NT2/D1 (cell line): Measurements from ENCODE around the gene EFNA4.

Experiments used
- DNase-seq: peaks from one replicate; pipeline ENCODE4 v3.0.0-alpha.2; 2011; ENCODE audit warnings: low read depth, low spot score
- H3K27me3 ChIP-seq: 2 replicates; pipeline ENCODE4 v1.6.0; 2011; ENCODE audit warnings: mild to moderate bottlenecking; ENCODE audit not compliant: insufficient read length, insufficient read depth
- H3K36me3 ChIP-seq: 2 replicates; pipeline ENCODE4 v1.6.1; 2011; ENCODE audit warnings: mild to moderate bottlenecking, low read length, mixed read lengths; ENCODE audit not compliant: insufficient read depth, insufficient read length
- H3K4me1 ChIP-seq: 2 replicates; pipeline ENCODE4 v1.5.1; 2011; ENCODE audit not compliant: insufficient read depth, insufficient read length
- H3K4me3 ChIP-seq: 2 replicates; pipeline ENCODE4 v1.5.1; 2011; ENCODE audit warnings: low read depth; ENCODE audit not compliant: insufficient read length
- H3K9ac ChIP-seq: 2 replicates; pipeline ENCODE4 v1.6.0; 2011; ENCODE audit warnings: low read depth; ENCODE audit not compliant: insufficient read length
- H3K9me3 ChIP-seq: 2 replicates; pipeline ENCODE4 v1.5.1; 2011; ENCODE audit warnings: mild to moderate bottlenecking, low read length; ENCODE audit not compliant: insufficient read depth
- SUZ12 ChIP-seq: IDR thresholded peaks from 2 replicates; pipeline ENCODE4 v1.6.1; 2011; ENCODE audit not compliant: insufficient read length, insufficient read depth; ENCODE audit errors: extremely low read depth
- YY1 ChIP-seq: IDR thresholded peaks from 2 replicates; pipeline ENCODE4 v1.6.1; 2011; ENCODE audit not compliant: insufficient read length, insufficient read depth
- ZNF274 ChIP-seq: IDR thresholded peaks from 2 replicates; pipeline ENCODE4 v1.6.1; 2011; ENCODE audit warnings: mild to moderate bottlenecking, low read depth, low read length

EFNA4 gene

GRCh38 chr1:155026588-155026987, 37.0 kb upstream of the EFNA4 start:
- H3K9ac ChIP-seq, result no peak overlapping the region
- TF ChIP-seq YY1 (no peak), SUZ12 (no peak), ZNF274 (no peak)
- DNase-seq, result no peak

GRCh38 chr1:155029513-155030242, 33.9 kb upstream of the EFNA4 start:
- Histone ChIP-seq H3K9me3 (peaks cover 2% of the 10 kb centered on the region; the same call in 1 of the 2 replicates), H3K4me3 (no peak overlapping the region), H3K36me3 (no peaks in the 10 kb centered on the region), H3K4me1 (peaks cover 8% of the 10 kb centered on the region), H3K27me3 (no peaks in the 10 kb centered on the region), H3K9ac (no peak overlapping the region)
- no peak for DNase-seq
- TF ChIP-seq YY1 (no peak), ZNF274 (no peak)

More at GRCh38 chr1:155026588-155026987, 37.0 kb upstream of the EFNA4 start:
- H3K36me3 ChIP-seq, result no peaks in the 10 kb centered on the region
- H3K27me3 ChIP-seq, result no peaks in the 10 kb centered on the region
- H3K4me3 ChIP-seq, result no peak overlapping the region
- peaks cover 12% of the 10 kb centered on the region; the same call in 1 of the 2 replicates for H3K9me3 ChIP-seq
- peaks cover 9% of the 10 kb centered on the region for H3K4me1 ChIP-seq

GRCh38 chr1:155030243-155030795, 33.2 kb upstream of the EFNA4 start:
- H3K4me1 ChIP-seq, result peaks cover 8% of the 10 kb centered on the region
- H3K9ac ChIP-seq, result no peak overlapping the region
- no peaks in the 10 kb centered on the region for H3K36me3 ChIP-seq
- no peak overlapping the region for H3K4me3 ChIP-seq
- DNase-seq, result no peak
- H3K9me3 ChIP-seq, result no peaks in the 10 kb centered on the region
- TF ChIP-seq YY1 (no peak), SUZ12 (no peak), ZNF274 (no peak)
- H3K27me3 ChIP-seq, result no peaks in the 10 kb centered on the region

- Histone ChIP-seq H3K36me3 (no peaks in the 10 kb centered on the region), H3K9ac (no peak overlapping the region), H3K9me3 (no peaks in the 10 kb centered on the region), H3K4me1 (peaks cover 8% of the 10 kb centered on the region), H3K27me3 (no peaks in the 10 kb centered on the region), H3K4me3 (no peak overlapping the region)
- TF ChIP-seq SUZ12 (no peak), ZNF274 (no peak), YY1 (no peak)
- DNase-seq, result no peak
Measured at GRCh38 chr1:155030899-155031298, 32.6 kb upstream of the EFNA4 start.

GRCh38 chr1:155032886-155033285, 30.7 kb upstream of the EFNA4 start:
- H3K4me1 ChIP-seq, result peaks cover 7% of the 10 kb centered on the region
- TF ChIP-seq ZNF274 (no peak), SUZ12 (no peak), YY1 (no peak)
- H3K9me3 ChIP-seq, result no peaks in the 10 kb centered on the region
- DNase-seq, result no peak
- H3K36me3 ChIP-seq, result no peaks in the 10 kb centered on the region
- H3K9ac ChIP-seq, result no peak overlapping the region
- H3K27me3 ChIP-seq, result no peaks in the 10 kb centered on the region
- H3K4me3 ChIP-seq, result no peak overlapping the region

GRCh38 chr1:155033524-155033923, 30.0 kb upstream of the EFNA4 start, which contains the start of the genes DCST1 and DCST2:
Gene DCST1, plus strand, starts transcription at chr1:155033824. Its CDS starts 213 bp downstream, at chr1:155034037.
Gene DCST2, minus strand, starts transcription at chr1:155033781. Its CDS starts 80 bp downstream, at chr1:155033701.
- TF ChIP-seq YY1 (no peak), SUZ12 (no peak), ZNF274 (no peak)
- DNase-seq, result no peak
- H3K9me3 ChIP-seq, result no peaks in the 10 kb centered on the region

GRCh38 chr1:155034318-155035208, 29.0 kb upstream of the EFNA4 start:
- Histone ChIP-seq H3K27me3 (no peaks in the 10 kb centered on the region), H3K9me3 (no peaks in the 10 kb centered on the region), H3K36me3 (no peaks in the 10 kb centered on the region), H3K4me1 (peaks cover 7% of the 10 kb centered on the region), H3K9ac (no peak overlapping the region), H3K4me3 (no peak overlapping the region)
- no peak for TF ChIP-seq SUZ12
- TF ChIP-seq YY1, result no peak
- TF ChIP-seq ZNF274, result no peak
- no peak for DNase-seq

More at GRCh38 chr1:155033524-155033923, 30.0 kb upstream of the EFNA4 start, which contains the start of the genes DCST1 and DCST2:
- peaks cover 7% of the 10 kb centered on the region for H3K4me1 ChIP-seq
- no peak within 1 kb of the TSS for H3K4me3 ChIP-seq
- no peaks in the 10 kb centered on the region for H3K27me3 ChIP-seq
- no peaks in the 10 kb centered on the region for H3K36me3 ChIP-seq
- H3K9ac ChIP-seq, result no peak within 1 kb of the TSS
